Measurements from ENCODE around the gene APOM.

- TF ChIP-seq CTCF (conservative IDR thresholded peaks at IDR 0.05; ENCODE audit: low read length) (no peak), EZH2phosphoT487 (IDR thresholded peaks at IDR 0.05; ENCODE audit: borderline replicate concordance, low read depth, low read length) (no peak)
Observed at GRCh38 chr6:31687321-31687720, 31.6 kb downstream of the APOM start.
